DMS 273 (cell line): ENCODE measurements around the gene CDIP1.
A peak's percentile ranks its signal among the peaks of the same experiment; 100 is the strongest.
"Not testable (repeated sequence)": the region's sequence is repeated elsewhere in the genome, so short reads cannot be mapped to it uniquely, and the experiment has no call there.

Source experiments
- DNase-seq: peaks from one replicate; lab custom pipeline; 2025; ENCODE audit not compliant: unreplicated experiment; lab: John Stamatoyannopoulos, UW

Gene CDIP1

DNA sequence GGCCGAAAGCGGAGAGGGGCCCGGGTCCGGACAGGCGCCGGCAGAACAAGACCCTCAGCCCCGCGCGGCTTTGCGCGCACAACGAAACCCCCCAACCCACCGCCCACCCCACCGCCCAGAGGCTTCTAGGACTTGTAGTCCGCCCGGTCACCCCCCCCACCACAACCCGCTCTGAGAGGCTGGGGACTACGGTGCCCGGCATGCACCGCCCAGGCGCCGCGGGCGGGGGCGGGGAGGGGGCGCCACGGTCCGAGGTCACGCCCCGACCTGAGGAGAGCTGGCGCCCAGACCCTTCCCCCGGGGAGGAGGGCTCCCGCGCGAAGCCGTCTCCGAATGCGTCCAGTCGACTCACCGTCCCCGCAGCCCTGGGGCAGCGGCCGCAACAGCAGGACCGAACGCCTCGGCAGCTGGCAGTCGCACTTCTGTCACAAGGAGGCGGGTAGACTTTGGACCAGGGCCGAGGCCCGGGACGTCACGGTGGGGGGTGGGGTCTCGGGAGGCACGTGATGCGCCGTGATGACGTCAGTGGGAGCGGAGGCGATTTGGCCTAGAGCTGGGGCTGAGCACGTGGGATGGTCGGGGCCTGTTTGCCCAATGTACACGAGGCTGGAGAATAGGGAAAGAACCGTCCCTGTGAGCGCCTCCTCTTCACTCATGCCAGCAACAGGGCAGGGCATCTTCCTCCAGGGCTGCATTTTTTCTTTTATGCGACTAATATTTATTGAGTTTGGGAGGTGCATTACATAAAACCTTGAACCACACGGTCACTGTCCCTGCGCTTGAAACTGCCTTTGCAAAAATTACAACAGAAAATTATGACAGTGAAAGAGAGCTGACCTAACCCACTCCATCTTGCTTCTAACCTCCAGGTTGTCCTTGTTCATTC is at the start of gene CDIP1:
CDIP1 (minus strand) TSS at position 424 of the 886 bp plus-strand sequence. CDS start 24,643 bp downstream, outside the sequence.
- peak; percentile 98 for DNase-seq

DNA sequence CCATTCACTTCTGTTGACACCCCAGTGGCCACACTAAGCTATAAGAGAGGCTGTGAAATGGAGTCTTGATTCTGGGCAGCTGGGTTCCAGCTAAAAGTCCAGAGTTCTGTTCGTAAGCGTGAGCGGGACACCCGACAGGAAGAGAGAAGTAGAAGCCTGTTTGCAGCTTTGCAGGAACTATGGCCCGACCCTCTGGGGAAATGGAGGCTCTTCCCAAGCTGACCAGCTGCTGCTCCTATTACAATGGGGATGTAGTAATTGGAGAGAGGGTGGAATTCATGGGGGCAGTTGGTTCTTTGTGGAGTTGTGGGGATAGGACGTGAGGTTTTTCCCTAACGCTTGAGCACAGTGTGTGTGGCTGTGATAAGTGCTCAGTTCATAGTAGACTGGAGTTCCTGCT is 47.7 kb upstream of the CDIP1 start:
- DNase-seq = no peak

- DNase-seq = no peak
Observed at GRCh38 chr16:4583906-4584305, 45.3 kb upstream of the CDIP1 start.

DNA sequence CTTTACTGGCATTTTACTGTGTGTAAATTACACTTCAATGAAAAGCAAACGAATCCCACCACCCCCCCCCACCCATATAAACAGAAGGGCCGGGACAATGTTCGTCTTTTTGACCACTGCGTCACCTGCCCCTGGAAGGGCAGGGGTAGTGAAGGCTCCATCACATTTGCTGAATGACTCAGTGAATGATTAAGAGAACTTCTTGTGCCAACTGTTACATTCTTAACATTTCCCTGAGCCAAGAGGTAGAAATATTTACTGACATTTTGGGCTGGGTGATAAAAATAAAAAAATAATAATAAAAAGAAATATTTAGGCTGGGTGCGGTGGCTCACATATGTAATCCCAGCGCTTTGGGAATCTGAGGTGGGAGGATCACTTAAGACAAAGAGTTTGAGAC is 41.7 kb upstream of the CDIP1 start:
- no peak for DNase-seq

GRCh38 chr16:4578961-4579530 is 40.5 kb upstream of the CDIP1 start:
- DNase-seq = no peak

- DNase-seq = no peak
Observed at GRCh38 chr16:4576008-4576407, 37.4 kb upstream of the CDIP1 start.

GRCh38 chr16:4574919-4575705 is 36.5 kb upstream of the CDIP1 start:
- DNase-seq = peak; percentile 34

GRCh38 chr16:4573926-4574325 is 35.4 kb upstream of the CDIP1 start:
- DNase-seq = not testable (repeated sequence)

DNA sequence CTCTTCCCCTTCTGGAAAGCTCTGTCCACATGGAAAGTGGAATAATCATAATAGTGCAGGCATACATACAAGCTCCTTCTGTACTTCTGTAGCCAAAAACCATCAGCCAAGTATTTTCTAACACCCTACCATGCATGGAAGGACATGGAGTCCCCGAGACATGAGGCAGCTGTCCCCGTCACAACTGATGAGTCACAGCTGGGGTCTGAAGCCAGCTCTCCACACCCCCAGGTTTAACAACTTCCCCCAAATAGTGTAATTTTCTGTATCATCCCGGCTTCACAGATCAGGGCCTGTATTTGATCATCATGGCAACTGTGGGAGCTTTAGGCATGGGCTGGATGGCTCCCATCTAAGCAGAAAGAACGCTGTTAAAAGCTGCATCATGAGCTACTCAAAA is 34.1 kb upstream of the CDIP1 start:
- no peak for DNase-seq

DNA sequence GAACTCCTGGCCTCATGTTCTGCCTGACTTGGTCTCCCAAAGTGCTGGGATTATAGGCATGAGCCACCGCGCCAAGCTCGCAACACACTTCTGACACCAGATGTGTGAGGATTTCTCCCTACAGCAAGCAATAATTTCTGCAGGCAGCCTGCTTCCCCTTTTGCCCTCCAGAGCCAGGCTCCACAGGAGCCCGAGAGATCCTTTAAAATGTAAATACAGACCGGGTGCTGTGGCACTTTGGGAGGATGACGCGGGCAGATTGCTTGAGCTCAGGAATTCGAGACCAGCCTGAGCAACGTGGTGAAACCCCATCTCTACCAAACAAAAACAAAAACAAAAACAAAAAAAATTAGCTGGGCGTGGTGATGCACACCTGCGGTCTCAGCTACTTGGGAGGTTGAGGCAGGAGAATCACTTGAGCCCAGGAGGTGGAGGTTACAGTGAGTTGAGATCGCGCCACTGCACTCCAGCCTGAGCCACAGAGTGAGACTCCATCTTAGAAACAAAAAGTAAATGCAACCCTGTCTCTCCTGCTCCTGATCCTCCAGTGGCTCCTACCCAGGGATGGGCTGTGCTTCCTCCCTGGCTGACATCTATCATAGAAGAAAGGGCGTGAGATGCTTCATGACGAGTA is 32.2 kb upstream of the CDIP1 start:
- DNase-seq = no peak

- DNase-seq = no peak
Observed at GRCh38 chr16:4570086-4570485, 31.5 kb upstream of the CDIP1 start.

DNA sequence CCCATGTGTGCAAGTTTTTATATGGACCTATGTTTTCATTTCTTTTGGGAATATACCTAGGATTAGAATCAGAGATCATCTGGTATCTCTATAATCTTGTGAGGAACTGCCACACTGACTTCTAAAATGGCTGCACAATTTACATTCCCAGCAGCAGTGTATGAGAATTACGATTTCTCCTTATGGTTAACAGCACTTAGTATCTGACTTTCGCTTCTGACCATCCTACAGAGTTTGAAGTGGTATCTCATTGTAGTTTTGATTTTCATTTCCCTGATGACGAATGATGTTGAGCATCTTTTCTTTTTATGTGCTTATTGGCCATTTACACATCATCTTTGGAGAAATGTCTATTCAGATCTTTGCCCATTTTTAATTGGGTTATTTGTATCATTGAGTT is 27.6 kb upstream of the CDIP1 start:
- no peak for DNase-seq

GRCh38 chr16:4564661-4565267 is 26.2 kb upstream of the CDIP1 start:
- DNase-seq = no peak

DNA sequence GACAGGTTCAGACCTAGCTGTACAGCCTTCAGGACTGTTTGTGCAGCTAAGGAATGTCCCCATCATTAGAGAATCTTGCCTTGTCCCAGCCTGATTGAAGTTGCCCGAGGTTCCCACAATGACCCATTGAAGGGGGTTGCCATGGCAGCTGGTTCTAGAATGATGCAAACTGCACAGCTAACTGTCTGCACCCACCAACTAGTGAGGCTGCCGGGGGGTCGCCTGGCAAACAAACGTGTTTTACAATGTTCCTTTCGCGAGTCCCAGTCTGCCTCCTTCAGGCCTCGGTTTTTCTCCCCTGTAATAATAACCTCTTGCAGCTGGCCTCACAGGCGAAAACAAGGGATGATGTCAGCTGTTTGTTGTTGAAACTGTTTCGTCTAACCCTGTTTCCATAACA is 23.0 kb upstream of the CDIP1 start:
- DNase-seq = no peak

DNA sequence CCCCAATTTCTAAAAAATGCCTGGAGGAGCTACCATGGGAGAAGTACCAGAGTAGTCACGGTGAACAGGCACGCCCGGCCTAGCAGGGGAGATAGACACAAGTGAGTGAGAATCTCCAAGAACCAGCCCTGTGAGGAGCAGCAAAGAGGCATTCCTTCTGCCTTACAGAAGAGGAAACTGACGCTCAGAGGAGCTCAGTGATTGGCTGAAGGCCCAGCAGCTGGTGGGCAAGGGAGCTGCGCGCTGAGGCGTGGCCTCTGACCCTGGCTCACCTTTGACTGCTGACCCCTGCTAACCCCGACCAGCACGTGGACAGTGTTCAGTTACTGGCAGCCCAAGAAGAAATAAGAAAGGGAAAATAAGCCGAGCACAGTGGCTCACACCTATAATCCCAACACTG is 19.4 kb upstream of the CDIP1 start:
- DNase-seq = no peak

DNA sequence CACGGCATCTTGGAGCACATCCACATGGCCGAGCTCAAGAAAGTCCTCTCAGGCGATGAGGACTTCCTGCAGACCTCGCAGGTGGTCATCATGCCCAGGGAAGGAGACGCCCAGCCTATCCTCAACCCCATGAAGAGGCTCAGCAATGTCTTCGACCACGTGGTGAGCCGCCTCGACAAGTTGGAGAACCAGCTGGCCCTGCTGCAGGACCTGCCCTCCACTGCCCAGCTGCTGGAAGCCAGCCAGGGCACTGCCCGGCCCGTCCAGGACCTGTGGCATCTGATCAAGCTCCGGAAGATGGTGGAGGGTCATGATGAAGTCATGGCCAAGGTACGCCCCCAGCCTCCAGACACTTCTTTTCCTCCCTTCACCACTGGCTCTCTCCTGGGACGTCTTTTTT is 18.0 kb upstream of the CDIP1 start:
- no peak for DNase-seq

GRCh38 chr16:4556112-4556511 is 17.5 kb upstream of the CDIP1 start, which contains the start of gene C16orf96:
C16orf96 (plus strand) TSS chr16:4556340; CDS start chr16:4556490, 150 bp downstream.
- DNase-seq = no peak

- DNase-seq = no peak
Observed at GRCh38 chr16:4552541-4552940, 14.0 kb upstream of the CDIP1 start.

- no peak for DNase-seq
Observed at GRCh38 chr16:4550591-4550990, 12.0 kb upstream of the CDIP1 start.

- no peak for DNase-seq
Observed at GRCh38 chr16:4548124-4548523, 9.6 kb upstream of the CDIP1 start.

GRCh38 chr16:4544473-4544872 is 5.9 kb upstream of the CDIP1 start:
- DNase-seq = peak; percentile 50
